COLO668 (cell line): ENCODE measurements around the gene TXLNB.
"Not testable (repeated sequence)": the region's sequence is repeated elsewhere in the genome, so short reads cannot be mapped to it uniquely, and the experiment has no call there.

Experiments used
- DNase-seq: peaks from one replicate; lab custom pipeline; 2025; ENCODE audit not compliant: unreplicated experiment; lab: John Stamatoyannopoulos, UW

The TXLNB gene

GRCh38 chr6:139240161-139241010, 51.4 kb downstream of the TXLNB start:
- DNase-seq, result peak; percentile 13

GRCh38 chr6:139239064-139239463, 52.7 kb downstream of the TXLNB start:
- no peak for DNase-seq

GRCh38 chr6:139236105-139236504, 55.7 kb downstream of the TXLNB start:
- DNase-seq, result no peak

- no peak for DNase-seq
These were observed 56.1 kb downstream of the TXLNB start for GRCh38 chr6:139235661-139236060.

GRCh38 chr6:139234193-139234592, 57.6 kb downstream of the TXLNB start:
- DNase-seq, result not testable (repeated sequence)

- no peak for DNase-seq
These were observed 60.6 kb downstream of the TXLNB start for GRCh38 chr6:139231206-139231605.

GRCh38 chr6:139230391-139230840, 61.4 kb downstream of the TXLNB start:
- peak; percentile 14 for DNase-seq

- not testable (repeated sequence) for DNase-seq
These were observed 63.4 kb downstream of the TXLNB start for GRCh38 chr6:139228387-139228786.

- DNase-seq, result no peak
These were observed 72.1 kb downstream of the TXLNB start for GRCh38 chr6:139219746-139220145.

GRCh38 chr6:139219271-139219729, 72.5 kb downstream of the TXLNB start:
- peak; percentile 68 for DNase-seq

- not testable (repeated sequence) for DNase-seq
These were observed 79.3 kb downstream of the TXLNB start for GRCh38 chr6:139212460-139212859.

- not testable (repeated sequence) for DNase-seq
These were observed 81.0 kb downstream of the TXLNB start for GRCh38 chr6:139210766-139211165.

- no peak for DNase-seq
These were observed 86.0 kb downstream of the TXLNB start for GRCh38 chr6:139205843-139206242.

GRCh38 chr6:139204978-139205377, 86.8 kb downstream of the TXLNB start:
- no peak for DNase-seq

GRCh38 chr6:139201378-139201777, 90.4 kb downstream of the TXLNB start:
- DNase-seq, result no peak

- no peak for DNase-seq
These were observed 93.1 kb downstream of the TXLNB start for GRCh38 chr6:139198529-139199288.

- no peak for DNase-seq
These were observed 97.1 kb downstream of the TXLNB start for GRCh38 chr6:139194740-139195139.
